Skeletal muscle tissue (tissue), 4 donors: ENCODE measurements around the gene SSR2. TPM values are rescaled to one million over a fixed set of nuclear protein-coding genes. Genes with fewer than 3 reads are reported as not detected.

ENCODE experiments used
- H3K27ac ChIP-seq: one replicate; pipeline ENCODE4 v1.7.0; 2013; ENCODE audit warnings: mild to moderate bottlenecking, low read depth, low read length, inconsistent platforms
- H3K27me3 ChIP-seq, 3 donors: one replicate each; pipeline ENCODE4 v1.7.0; 2013; ENCODE audit warnings: low read length in 3 of 3; ENCODE audit not compliant: control insufficient read depth in 3 of 3, insufficient read depth in 3 of 3
- H3K36me3 ChIP-seq, 3 donors: one replicate each; pipeline ENCODE4 v1.7.0; 2013; ENCODE audit warnings: low read length in 3 of 3; ENCODE audit not compliant: control insufficient read depth in 3 of 3, insufficient read depth in 3 of 3
- H3K4me1 ChIP-seq, 3 donors: one replicate each; pipeline ENCODE4 v1.7.0; 2013; ENCODE audit warnings: low read length in 3 of 3, mild to moderate bottlenecking in 3 of 3; ENCODE audit not compliant: control insufficient read depth in 3 of 3, insufficient read depth in 3 of 3
- H3K4me3 ChIP-seq, 3 donors: one replicate each; pipeline ENCODE4 v1.7.0; 2013; ENCODE audit warnings: low read length in 3 of 3
- H3K9ac ChIP-seq, 3 donors: one replicate each; pipeline ENCODE4 v1.7.0; 2013; ENCODE audit warnings: low read length in 3 of 3, mild to moderate bottlenecking in 3 of 3, moderate library complexity in 2 of 3, low read depth in 1 of 3
- H3K9me3 ChIP-seq, 3 donors: one replicate each; pipeline ENCODE4 v1.7.0; 2013; ENCODE audit warnings: low read length in 3 of 3; ENCODE audit not compliant: control insufficient read depth in 3 of 3
- total RNA-seq: library from RNA; depleted of rRNA; stranded (reverse); fragments of >200 nt; gene quantifications from one replicate; pipeline ENCODE4 v1.2.3, GENCODE V29; 2014
- donor health status: Osteomylitis.

The SSR2 gene
- total RNA-seq, 1 donor from 2014 or later = 276 TPM

DNA sequence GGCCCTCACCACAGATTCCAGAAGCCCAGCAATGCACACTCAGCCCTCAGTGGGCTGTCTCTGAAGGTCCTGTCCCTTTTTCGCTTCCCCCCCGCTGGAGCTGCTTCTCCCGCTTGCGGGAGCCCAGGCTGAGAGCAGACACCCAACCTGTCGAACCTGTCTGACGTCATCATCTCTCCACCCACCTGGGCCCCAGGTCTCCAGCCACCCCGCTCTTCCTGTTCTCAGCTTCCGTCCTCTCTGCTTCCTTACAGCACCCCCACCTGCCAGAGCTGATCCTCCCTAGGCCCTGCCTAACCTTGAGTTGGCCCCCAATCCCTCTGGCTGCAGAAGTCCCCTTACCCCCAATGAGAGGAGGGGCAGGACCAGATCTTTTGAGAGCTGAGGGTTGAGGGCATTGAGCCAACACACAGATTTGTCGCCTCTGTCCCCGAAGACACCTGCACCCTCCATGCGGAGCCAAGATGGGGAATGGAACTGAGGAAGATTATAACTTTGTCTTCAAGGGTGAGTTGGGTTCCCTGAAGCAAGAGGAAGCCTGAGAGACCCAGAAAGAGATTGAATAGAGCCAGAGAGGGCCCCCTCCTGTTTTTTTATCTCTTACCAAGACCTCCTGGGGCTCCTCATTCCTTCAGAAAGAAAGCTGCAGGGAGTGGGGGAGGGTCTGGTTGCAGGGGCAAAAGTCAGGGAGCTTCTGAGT lies 40.3 kb upstream of the SSR2 start, which contains the start of gene RAB25:
RAB25 (plus strand) TSS at position 224 of the 700 bp plus-strand sequence; CDS start at position 465, 241 bp downstream.
- no peak within 1 kb of the TSS for H3K9ac ChIP-seq
- H3K27ac ChIP-seq = no peak within 1 kb of the TSS
- no peaks in the 10 kb centered on the region for H3K27me3 ChIP-seq
- no peaks in the 10 kb centered on the region for H3K4me1 ChIP-seq
- H3K4me3 ChIP-seq = no peak within 1 kb of the TSS
- H3K36me3 ChIP-seq = peaks cover 9 to 13% (median 9%) of the 10 kb centered on the region in 3 donors
- H3K9me3 ChIP-seq = no peaks in the 10 kb centered on the region

DNA sequence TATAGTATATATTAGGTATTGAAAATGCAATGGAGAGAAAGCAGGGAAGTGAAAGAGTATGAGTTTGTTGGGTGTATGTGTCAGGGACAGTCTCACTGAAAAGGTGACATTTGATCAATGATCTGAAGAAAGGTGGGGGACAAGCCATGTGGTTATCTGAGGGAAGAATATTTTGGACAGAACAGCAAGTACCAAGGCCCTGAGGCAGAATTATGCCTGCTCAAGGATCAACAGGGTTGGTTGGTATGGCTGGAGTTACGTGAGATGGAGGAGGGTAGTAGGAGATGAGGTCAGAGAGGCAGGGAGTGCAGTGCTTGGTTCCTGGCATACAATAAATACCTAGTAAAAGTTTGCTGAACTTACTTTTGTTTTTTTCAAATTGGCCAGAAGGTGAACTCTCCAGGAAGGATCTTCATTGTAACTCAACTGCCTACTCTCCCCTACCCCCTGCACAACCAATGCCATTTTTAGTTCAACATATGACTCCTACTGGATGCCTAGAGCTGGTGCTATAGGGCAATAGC lies 35.6 kb upstream of the SSR2 start:
- H3K4me1 ChIP-seq = peaks cover 15 to 25% (median 20%) of the 10 kb centered on the region in 3 donors
- H3K9me3 ChIP-seq = no peaks in the 10 kb centered on the region
- no peaks in the 10 kb centered on the region for H3K27me3 ChIP-seq
- no peak overlapping the region for H3K27ac ChIP-seq
- peaks cover 9 to 13% (median 11%) of the 10 kb centered on the region in 3 donors for H3K36me3 ChIP-seq
- no peak overlapping the region for H3K4me3 ChIP-seq
- no peak overlapping the region for H3K9ac ChIP-seq

DNA sequence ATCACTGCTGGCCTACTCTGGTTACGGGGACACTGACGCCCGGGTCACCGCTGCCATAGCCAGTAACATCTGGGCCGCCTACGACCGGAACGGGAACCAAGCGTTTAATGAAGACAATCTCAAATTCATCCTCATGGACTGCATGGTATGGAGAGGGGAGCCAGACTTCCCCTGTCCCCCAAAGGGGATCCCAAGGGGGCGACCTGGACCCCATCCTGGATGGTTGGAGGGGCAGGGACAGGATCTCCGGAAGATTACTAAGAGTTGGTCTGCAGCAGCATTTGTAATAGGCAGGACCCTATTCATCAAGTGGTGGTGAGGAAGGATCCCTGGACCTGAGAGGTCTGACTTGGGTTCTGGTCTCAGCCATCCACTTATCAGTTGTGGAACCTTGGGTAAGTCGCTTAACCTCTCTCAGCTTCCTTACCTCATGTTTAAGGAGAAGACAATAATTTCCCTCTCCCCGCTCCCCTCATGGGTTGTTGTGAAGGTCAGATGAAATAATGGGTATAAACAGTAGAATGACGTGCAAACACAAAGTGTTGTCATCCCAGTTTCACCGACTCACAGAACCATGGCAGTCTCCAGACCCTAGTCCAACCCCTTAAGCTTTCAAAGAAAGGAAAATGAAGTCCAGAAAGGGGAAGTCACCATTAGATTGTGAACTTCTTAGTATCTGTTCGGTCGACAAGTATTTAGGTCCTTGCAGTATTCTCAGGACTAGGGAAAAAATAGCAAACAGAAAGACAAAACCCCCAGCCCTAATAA lies 34.7 kb upstream of the SSR2 start:
- H3K9me3 ChIP-seq = no peaks in the 10 kb centered on the region
- peak overlapping the region; percentile 94 to 99 (median 97) for H3K4me3 ChIP-seq
- H3K36me3 ChIP-seq = peaks cover 9 to 13% (median 11%) of the 10 kb centered on the region in 3 donors
- H3K27ac ChIP-seq = peak overlapping the region; percentile 84
- H3K4me1 ChIP-seq = peaks cover 18 to 33% (median 22%) of the 10 kb centered on the region in 3 donors
- no peaks in the 10 kb centered on the region for H3K27me3 ChIP-seq
- H3K9ac ChIP-seq = peak overlapping the region; percentile 88 to 97 (median 96)

DNA sequence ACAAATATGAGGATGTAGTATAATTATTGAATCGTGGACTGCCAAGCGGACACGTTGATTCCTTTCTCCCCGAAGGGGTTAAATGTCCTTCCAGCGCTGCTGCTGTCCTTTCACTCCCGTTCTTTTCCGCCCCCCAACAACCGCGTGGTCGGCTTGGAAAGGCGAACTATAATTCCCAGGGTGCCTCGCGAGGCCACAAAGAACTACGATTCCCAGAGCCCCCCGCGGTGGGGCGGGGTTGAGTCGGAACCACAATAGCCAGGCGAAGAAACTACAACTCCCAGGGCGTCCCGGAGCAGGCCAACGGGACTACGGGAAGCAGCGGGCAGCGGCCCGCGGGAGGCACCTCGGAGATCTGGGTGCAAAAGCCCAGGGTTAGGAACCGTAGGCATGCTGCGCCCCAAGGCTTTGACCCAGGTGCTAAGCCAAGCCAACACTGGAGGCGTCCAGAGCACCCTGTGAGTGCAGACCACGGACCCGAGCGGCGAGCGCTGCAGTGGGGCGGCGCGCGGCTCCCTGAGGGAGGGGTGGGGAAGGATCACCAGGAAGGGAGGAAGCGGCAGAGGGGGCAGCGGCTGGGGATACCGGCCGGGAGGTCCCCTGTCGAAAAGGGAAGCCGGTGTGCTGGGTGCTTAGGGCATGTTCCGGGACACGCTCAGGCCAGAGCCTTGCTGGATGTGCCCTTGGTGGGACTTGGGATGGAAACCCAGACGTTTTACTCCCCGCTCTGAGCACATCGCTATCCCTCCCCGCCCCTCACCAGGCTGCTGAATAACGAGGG lies 33.9 kb upstream of the SSR2 start, which contains the start of gene LAMTOR2:
LAMTOR2 (plus strand) TSS at position 283 of the 781 bp plus-strand sequence; CDS start at position 391, 108 bp downstream.
- no peaks in the 10 kb centered on the region for H3K9me3 ChIP-seq
- H3K4me1 ChIP-seq = peaks cover 23 to 38% (median 23%) of the 10 kb centered on the region in 3 donors
- peak within 1 kb of the TSS; percentile 94 to 99 (median 97) for H3K4me3 ChIP-seq
- H3K9ac ChIP-seq = peak within 1 kb of the TSS; percentile 88 to 97 (median 96)
- no peaks in the 10 kb centered on the region for H3K27me3 ChIP-seq
- peak within 1 kb of the TSS; percentile 84 for H3K27ac ChIP-seq
- H3K36me3 ChIP-seq = peaks cover 15 to 21% (median 17%) of the 10 kb centered on the region in 3 donors

DNA sequence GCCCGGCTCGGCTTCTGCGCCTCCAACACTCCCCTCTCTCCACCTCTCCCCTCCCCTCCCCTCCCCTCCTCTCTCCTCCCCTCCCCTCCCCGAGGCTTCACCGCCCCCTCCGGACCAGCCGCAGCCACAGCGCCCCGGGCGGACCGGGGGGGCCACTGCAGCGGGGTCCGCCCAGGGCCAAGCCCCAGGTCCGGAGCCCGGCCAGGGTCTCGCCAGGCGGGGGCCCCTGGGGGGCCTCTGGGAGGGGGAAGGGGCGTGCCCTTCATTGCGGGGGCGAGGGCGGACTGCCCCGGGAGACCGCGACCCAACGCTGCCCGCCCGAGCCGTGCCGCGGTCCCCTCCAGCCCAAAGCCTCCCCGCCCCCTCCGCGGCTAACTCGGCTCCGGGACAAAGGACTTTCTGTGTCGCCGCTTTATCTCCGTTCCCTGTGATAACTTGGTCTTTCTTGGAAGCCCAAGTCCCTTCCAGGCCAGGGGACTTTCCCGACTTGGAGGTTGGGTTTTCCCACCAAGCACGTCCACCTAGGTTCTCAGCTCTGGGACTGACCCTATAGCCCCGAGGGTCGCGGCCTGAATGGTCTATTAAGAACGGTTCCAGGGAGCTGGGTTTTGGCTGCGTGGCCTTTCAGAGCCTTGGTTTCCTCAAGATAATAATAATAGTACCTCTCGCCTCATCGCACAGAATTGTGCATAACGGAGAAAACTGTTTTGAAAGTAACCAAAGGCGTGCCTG lies 33.2 kb upstream of the SSR2 start, which contains the start of gene UBQLN4:
UBQLN4 (minus strand) TSS at position 31 of the 732 bp plus-strand sequence. CDS start 97 bp downstream, outside the sequence.
- Histone ChIP-seq H3K27me3 (no peaks in the 10 kb centered on the region), H3K4me1 (peaks cover 23 to 38% (median 23%) of the 10 kb centered on the region in 3 donors), H3K4me3 (peak within 1 kb of the TSS; percentile 94 to 99 (median 97)), H3K9ac (peak within 1 kb of the TSS; percentile 88 to 97 (median 96)), H3K27ac (peak within 1 kb of the TSS; percentile 84), H3K36me3 (peaks cover 16 to 27% (median 22%) of the 10 kb centered on the region in 3 donors), H3K9me3 (no peaks in the 10 kb centered on the region)

DNA sequence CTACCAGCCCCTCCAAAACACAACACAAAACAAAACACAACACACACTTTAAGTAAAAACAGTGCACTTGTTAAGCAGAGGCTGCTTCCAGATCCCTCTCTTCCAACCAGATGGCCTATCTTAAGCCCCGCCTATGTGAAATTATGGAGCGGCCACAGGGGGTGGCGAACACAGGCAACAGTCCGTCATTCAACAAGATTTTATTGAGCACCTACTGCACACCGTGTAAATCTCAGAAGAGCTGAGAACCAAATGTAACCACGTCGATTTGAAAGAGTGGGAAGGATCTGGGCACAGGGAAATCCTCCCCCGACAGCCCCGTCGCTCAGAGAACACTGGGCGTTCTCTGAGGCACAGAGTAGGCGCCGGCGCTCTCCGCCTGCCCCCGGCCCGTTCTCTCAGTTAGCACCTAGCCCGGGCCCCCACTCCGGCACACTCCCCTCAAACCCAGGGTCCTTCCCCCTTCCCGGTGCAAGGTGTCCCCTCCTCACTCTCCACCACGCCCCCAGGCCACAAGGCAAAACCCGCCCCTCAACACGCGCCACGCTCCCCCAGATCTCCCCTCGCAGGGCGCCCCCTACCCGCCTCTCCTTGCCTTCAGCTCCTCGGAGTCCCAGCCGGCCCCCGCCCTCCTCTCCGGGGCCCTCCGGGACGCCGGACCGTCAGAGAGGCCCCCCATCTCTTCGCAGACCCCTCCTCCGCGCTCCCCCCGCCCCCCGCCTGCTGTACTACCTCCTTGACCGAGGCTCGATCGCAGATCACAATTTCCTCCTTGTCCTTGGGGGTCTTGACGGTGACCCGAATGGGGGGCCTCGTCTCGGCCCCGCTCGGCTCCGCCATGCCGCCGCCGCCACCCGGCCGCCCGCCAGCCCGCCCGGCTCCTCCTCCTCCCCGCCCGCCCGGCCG lies 32.4 kb upstream of the SSR2 start:
- peak overlapping the region; percentile 68 to 76 (median 74) for H3K9ac ChIP-seq
- no peaks in the 10 kb centered on the region for H3K9me3 ChIP-seq
- peaks cover 15 to 28% (median 26%) of the 10 kb centered on the region in 3 donors for H3K36me3 ChIP-seq
- peak overlapping the region; percentile 65 for H3K27ac ChIP-seq
- peaks cover 23 to 38% (median 23%) of the 10 kb centered on the region in 3 donors for H3K4me1 ChIP-seq
- peak overlapping the region; percentile 71 to 78 (median 78) for H3K4me3 ChIP-seq
- no peaks in the 10 kb centered on the region for H3K27me3 ChIP-seq

DNA sequence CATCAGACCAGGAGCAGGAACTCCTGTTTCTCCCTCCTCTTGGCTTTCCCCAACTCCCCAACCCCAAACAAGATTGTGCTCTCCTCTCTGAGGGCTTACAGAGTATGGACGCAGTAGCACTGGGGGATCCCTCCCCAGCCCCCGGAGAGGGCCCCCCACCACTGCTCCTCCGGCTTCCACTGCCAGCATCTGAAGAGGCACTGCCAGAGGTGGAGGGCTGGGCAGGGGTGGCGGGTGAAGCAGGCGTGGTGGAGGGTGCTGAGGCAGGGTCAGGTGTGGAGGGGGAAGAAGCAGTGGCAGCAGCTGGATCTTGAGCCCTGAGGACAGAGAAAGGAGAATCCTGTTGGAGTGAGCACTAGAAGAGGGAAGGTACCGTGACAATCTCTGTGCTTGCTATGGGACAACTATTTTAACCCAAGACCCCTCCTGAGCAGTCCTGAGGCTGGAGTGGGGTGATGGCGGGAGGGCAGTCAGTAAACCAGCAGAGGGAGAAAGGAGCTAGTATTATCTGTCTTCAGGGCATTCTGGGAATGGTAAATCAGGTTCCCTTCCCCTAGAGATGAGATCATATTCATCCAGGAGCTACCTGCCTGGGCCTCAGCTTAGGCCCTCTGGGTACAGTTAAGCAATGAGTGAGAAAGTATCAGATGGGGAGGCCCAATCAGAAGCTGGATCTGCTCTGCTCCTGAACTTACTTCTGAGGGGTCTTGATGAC lies 30.4 kb upstream of the SSR2 start:
- peaks cover 12 to 24% (median 24%) of the 10 kb centered on the region in 3 donors for H3K36me3 ChIP-seq
- H3K27ac ChIP-seq = peak overlapping the region; percentile 19

DNA sequence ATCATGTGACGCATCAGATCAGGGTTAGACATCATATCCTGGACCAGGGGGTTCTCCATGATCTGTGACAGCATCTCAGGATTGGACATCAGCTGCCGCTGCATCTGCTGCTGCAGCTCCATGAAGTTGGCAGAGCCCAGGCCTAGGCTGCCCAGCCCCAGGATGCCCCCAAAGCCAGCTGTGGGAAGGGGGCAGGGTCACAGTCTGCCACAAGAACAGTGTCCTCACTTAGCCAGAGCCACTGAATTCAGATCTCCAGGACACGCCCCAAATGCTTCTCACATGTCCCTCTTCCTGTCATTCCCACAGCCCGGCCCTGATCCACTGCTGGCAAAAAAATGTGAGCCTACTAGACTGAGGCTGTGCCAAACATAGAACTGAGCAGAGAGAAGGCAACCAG lies 29.6 kb upstream of the SSR2 start:
- Histone ChIP-seq H3K9ac (no peak overlapping the region), H3K27ac (peak overlapping the region; percentile 19), H3K4me3 (no peak overlapping the region), H3K9me3 (no peaks in the 10 kb centered on the region), H3K4me1 (peaks cover 17 to 32% (median 19%) of the 10 kb centered on the region in 3 donors), H3K27me3 (no peaks in the 10 kb centered on the region), H3K36me3 (peaks cover 10 to 25% (median 24%) of the 10 kb centered on the region in 3 donors)

More for the DNA sequence above, 30.4 kb upstream of the SSR2 start:
- Histone ChIP-seq H3K4me3 (no peak overlapping the region), H3K9me3 (no peaks in the 10 kb centered on the region), H3K27me3 (no peaks in the 10 kb centered on the region), H3K4me1 (peaks cover 23 to 38% (median 23%) of the 10 kb centered on the region in 3 donors), H3K9ac (no peak overlapping the region)
